ENCODE measurements around the gene H2AZ1. TPM values are rescaled to one million over a fixed set of nuclear protein-coding genes. Genes with fewer than 3 reads are reported as not detected.

H2AZ1 gene
- total and polyA plus RNA-seq, 9 of the 15 experiments (the other 6 are each of a cell fraction or from before 2014, with no cell fraction given): 605 to 4,380 (median 768) TPM

DNA sequence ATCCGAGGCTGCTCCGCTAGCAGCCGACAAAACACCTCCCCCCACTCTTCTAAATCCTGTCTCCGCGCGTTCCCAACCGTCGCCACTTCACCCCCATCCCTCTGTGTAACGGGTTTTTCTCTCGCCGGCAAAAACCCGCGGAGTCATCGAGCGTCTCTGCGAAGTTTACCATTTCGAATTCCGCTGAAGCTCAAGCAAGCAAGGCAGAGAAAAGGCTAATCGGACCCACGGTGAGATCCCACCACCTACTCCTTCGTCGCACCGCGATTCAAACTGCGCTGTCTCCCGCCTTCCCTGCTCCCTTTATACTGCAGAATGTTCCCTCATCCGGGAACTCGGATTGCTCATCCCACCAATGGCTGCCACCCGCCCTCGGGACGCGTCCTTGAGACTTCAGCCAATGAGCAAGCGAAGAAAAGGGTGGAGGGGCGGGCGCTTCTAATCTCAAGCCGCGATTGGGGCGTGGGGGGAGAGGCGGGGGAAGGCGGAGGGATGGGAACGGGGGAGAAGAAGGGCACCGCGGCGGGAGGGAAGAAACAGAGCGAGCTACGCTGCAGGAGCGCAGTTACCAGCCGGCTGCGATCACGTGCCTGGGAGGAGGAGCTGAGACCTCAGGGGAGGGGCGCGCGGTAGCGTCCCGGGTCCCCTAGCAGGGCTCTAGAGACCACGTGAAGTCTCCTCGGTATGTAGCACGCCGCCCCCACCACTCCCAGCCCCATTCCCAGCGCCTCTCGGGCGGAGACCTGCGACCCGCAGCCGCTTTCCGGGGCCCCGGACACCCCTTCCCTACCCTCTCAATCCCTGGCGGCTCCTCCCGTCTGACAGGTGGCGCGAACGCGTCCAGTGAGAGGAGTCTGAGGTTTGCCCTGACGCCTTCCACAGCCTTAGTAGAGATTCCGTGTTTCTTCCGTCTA is at the start of gene H2AZ1 (continued):
- TF ChIP-seq, protein P1, sequence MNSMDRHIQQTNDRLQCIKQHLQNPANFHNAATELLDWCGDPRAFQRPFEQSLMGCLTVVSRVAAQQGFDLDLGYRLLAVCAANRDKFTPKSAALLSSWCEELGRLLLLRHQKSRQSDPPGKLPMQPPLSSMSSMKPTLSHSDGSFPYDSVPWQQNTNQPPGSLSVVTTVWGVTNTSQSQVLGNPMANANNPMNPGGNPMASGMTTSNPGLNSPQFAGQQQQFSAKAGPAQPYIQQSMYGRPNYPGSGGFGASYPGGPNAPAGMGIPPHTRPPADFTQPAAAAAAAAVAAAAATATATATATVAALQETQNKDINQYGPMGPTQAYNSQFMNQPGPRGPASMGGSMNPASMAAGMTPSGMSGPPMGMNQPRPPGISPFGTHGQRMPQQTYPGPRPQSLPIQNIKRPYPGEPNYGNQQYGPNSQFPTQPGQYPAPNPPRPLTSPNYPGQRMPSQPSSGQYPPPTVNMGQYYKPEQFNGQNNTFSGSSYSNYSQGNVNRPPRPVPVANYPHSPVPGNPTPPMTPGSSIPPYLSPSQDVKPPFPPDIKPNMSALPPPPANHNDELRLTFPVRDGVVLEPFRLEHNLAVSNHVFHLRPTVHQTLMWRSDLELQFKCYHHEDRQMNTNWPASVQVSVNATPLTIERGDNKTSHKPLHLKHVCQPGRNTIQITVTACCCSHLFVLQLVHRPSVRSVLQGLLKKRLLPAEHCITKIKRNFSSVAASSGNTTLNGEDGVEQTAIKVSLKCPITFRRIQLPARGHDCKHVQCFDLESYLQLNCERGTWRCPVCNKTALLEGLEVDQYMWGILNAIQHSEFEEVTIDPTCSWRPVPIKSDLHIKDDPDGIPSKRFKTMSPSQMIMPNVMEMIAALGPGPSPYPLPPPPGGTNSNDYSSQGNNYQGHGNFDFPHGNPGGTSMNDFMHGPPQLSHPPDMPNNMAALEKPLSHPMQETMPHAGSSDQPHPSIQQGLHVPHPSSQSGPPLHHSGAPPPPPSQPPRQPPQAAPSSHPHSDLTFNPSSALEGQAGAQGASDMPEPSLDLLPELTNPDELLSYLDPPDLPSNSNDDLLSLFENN (IDR thresholded peaks at IDR 0.05; ENCODE audit: low read depth in 2 of 2, low read length in 2 of 2): peak in 1 of 2 experiments; percentile 74; a peak in 1 of 4 replicates
- TF ChIP-seq ASH1L (IDR thresholded peaks at IDR 0.05; ENCODE audit: borderline replicate concordance, low read depth, partially characterized antibody): peak; percentile 82
- peak; percentile 83 for TF ChIP-seq NFRKB (IDR thresholded peaks at IDR 0.05; ENCODE audit: low read depth)
- peak; percentile 51; the same call in 1 of the 2 replicates for TF ChIP-seq ATF7 (IDR thresholded peaks at IDR 0.05)
- TF ChIP-seq, protein P2, sequence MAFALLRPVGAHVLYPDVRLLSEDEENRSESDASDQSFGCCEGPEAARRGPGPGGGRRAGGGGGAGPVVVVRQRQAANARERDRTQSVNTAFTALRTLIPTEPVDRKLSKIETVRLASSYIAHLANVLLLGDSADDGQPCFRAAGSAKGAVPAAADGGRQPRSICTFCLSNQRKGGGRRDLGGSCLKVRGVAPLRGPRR (CRISPR knock-in tag; IDR thresholded peaks at IDR 0.05): no peak
- 0 out of 2 replicates have a peak, but pooled peaks have one; percentile 42 for TF ChIP-seq SNIP1 (IDR thresholded peaks at IDR 0.05; ENCODE audit: low read depth)
- peak; percentile 63 for TF ChIP-seq HMGN3 (IDR thresholded peaks at IDR 0.05; ENCODE audit: borderline replicate concordance, extremely low read depth, insufficient read length, low read depth, low read length)
- no peak; the same call in 1 of the 2 replicates for TF ChIP-seq NFATC3 (IDR thresholded peaks at IDR 0.05)
- TF ChIP-seq, protein P3, sequence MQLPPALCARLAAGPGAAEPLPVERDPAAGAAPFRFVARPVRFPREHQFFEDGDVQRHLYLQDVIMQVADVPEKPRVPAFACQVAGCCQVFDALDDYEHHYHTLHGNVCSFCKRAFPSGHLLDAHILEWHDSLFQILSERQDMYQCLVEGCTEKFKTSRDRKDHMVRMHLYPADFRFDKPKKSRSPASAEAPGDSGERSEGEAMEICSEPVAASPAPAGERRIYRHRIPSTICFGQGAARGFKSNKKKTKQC (CRISPR knock-in tag; IDR thresholded peaks at IDR 0.05): peak; percentile 82
- TF ChIP-seq, protein P4, sequence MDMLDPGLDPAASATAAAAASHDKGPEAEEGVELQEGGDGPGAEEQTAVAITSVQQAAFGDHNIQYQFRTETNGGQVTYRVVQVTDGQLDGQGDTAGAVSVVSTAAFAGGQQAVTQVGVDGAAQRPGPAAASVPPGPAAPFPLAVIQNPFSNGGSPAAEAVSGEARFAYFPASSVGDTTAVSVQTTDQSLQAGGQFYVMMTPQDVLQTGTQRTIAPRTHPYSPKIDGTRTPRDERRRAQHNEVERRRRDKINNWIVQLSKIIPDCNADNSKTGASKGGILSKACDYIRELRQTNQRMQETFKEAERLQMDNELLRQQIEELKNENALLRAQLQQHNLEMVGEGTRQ (CRISPR knock-in tag; IDR thresholded peaks at IDR 0.05): peak; percentile 92
- no peak for TF ChIP-seq JUNB (CRISPR knock-in tag; conservative IDR thresholded peaks at IDR 0.05)
- TF ChIP-seq YY1 (IDR thresholded peaks at IDR 0.05; ENCODE audit: borderline replicate concordance in 1 of 3, control insufficient read depth in 1 of 3, extremely low read depth in 1 of 3, insufficient read depth in 3 of 3, insufficient read length in 1 of 3, insufficient replicate concordance in 2 of 3, low read depth in 1 of 3, low read length in 2 of 3): peak; percentile 22 to 82 (median 45)
- TF ChIP-seq, protein P5, sequence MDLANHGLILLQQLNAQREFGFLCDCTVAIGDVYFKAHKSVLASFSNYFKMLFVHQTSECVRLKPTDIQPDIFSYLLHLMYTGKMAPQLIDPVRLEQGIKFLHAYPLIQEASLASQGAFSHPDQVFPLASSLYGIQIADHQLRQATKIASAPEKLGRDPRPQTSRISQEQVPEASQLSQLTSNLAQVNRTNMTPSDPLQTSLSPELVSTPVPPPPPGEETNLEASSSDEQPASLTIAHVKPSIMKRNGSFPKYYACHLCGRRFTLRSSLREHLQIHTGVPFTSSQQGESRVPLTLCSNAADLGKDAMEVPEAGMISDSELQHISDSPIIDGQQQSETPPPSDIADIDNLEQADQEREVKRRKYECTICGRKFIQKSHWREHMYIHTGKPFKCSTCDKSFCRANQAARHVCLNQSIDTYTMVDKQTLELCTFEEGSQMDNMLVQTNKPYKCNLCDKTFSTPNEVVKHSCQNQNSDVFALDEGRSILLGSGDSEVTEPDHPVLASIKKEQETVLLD (IDR thresholded peaks at IDR 0.05): 0 out of 2 replicates have a peak, but pooled peaks have one; percentile 23
- TF ChIP-seq HDAC6 (IDR thresholded peaks at IDR 0.05; ENCODE audit: low read depth, low read length): no peak
- TF ChIP-seq ZNF444 (CRISPR knock-in tag; IDR thresholded peaks at IDR 0.05): 0 out of 2 replicates have a peak, but pooled peaks have one; percentile 43
- no peak for TF ChIP-seq SREBF2 (CRISPR knock-in tag; IDR thresholded peaks at IDR 0.05)
- peak; percentile 52; the same call in 1 of the 2 replicates for TF ChIP-seq EGR1 (conservative IDR thresholded peaks at IDR 0.05)
- 0 out of 2 replicates have a peak, but pooled peaks have one; percentile 29 for TF ChIP-seq ZNF717 (CRISPR knock-in tag; IDR thresholded peaks at IDR 0.05)

Data from K562 (cell line).